ENCODE results near the gene MINK1. TPM values are rescaled to one million over a fixed set of nuclear protein-coding genes. Genes with fewer than 3 reads are reported as not detected.

The MINK1 gene
- total and polyA plus RNA-seq, 2 of the 8 experiments (the other 6 are each of a cell fraction or from before 2014, with no cell fraction given): 26.9 to 77.7 TPM

DNA sequence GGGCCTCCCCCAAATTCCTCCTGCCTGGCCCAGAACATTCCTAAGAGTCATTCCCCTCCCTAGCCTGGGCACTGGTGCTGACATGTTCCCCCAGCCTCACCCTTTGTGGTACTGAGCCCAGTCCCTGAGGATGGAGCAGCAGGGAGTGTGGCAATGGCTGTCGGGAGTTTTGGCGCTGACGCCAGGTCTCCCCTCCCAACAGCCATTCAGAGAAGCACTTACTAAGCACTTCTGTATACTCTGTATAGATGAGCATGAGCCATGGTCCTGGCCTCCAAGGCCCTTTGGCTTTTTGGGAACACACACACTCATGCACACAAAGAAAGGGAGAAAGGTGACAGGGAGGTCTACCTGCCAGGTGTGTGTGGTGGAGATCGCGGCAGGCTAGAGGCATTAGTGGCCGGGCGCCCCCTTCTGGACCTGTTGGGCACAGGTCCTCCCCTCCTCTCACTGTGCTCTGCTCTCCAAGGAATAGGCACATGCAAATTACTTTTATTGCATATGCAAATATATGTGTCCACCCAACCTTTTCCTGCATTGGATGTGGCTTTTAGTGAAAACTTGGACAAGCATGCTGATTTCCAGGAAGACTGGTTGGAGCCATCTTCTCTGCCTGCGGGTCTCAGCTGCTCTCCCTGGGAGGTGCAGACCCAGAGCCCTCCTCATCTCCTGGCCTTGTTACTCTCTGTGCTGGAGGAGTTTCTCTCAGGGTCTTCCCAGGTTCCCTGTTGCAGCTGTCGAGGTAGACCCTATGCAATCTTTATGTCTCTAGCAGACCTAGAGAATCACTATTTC is 48.8 kb downstream of the MINK1 start:
- H2AFZ ChIP-seq (ENCODE audit: low read length): no peak overlapping the region
- no peaks in the 10 kb centered on the region for H3K79me2 ChIP-seq (ENCODE audit: control insufficient read depth in 1 of 2, insufficient read depth in 2 of 2, low read length in 2 of 2)
- no peak overlapping the region for H3K23ac ChIP-seq (ENCODE audit: insufficient read length)
- no peaks in the 10 kb centered on the region; the same call in 1 of the 2 replicates for H3K79me1 ChIP-seq (ENCODE audit: low read depth, low read length)
- H4K8ac ChIP-seq (ENCODE audit: extremely low read depth, insufficient read depth, low read length): no peak overlapping the region
- H3K9ac ChIP-seq (replicated peaks in 1 of 4; ENCODE audit: extremely low read depth in 1 of 4, low read depth in 3 of 4, low read length in 3 of 4): no peak overlapping the region
- H3K56ac ChIP-seq (replicated peaks; ENCODE audit: insufficient read length, low read depth, low read length): no peak overlapping the region
- H3K4me2 ChIP-seq (ENCODE audit: insufficient read depth in 1 of 2, low read depth in 2 of 2, low read length in 2 of 2): no peak overlapping the region
- H3K23me2 ChIP-seq (ENCODE audit: low read depth, low read length): no peaks in the 10 kb centered on the region
- H2BK12ac ChIP-seq (ENCODE audit: low read depth, low read length): no peak overlapping the region
- H2BK5ac ChIP-seq (ENCODE audit: low read depth, low read length): peak overlapping the region; percentile 32; the same call in 1 of the 2 replicates
- peaks cover 3 to 23% (median 16%) of the 10 kb centered on the region in 4 experiments; a peak in 6 of 8 replicates for H3K36me3 ChIP-seq (ENCODE audit: control insufficient read depth in 2 of 4, insufficient read depth in 4 of 4, low read length in 3 of 4)
- CTCF ChIA-PET (ENCODE audit: partially characterized antibody): interaction anchor here (0.7 to 6.2 kb wide), 33 partner anchors 9 to 179 kb away, joined by 3 to 55 read pairs (median 4); partner anchors contain the start of genes ARRB2, C17orf107, GLTPD2 and MED11
- no peak overlapping the region for H3K27ac ChIP-seq (ENCODE audit: low read depth, low read length)
- POLR2A ChIA-PET (ENCODE audit: partially characterized antibody): interaction anchor here (0.9 to 2.1 kb wide), 4 partner anchors 22 to 179 kb away, joined by 3 to 5 read pairs (median 3); no protein-coding TSS in a partner anchor
- 0 out of 2 replicates have a peak overlapping the region, but pooled peaks have one; percentile 25 for H2BK15ac ChIP-seq (ENCODE audit: low read length)
- FAIRE-seq (peak; percentile 80), DNase-seq (ENCODE audit: low read depth in 1 of 2, low spot score in 2 of 2) (peak in 1 of 2 experiments; percentile 89)
- 54% methylated on average over 9 of the region's 9 CpGs; no CpG with 5 or more reads in 1 of the 2 experiments for WGBS, 2 experiments (ENCODE audit: extremely low coverage in 1 of 2, insufficient coverage in 1 of 2, insufficient read length in 1 of 2, insufficient replicate concordance in 2 of 2, low coverage in 1 of 2, low lambda C conversion rate in 2 of 2, missing lambda C conversion rate in 1 of 2)
- no peaks in the 10 kb centered on the region for H3K27me3 ChIP-seq (replicated peaks in 1 of 4; ENCODE audit: control insufficient read depth in 3 of 4, extremely low read depth in 1 of 4, insufficient read depth in 3 of 4, low read length in 3 of 4)
- H2BK20ac ChIP-seq (ENCODE audit: low read length): no peak overlapping the region
- H2BK120ac ChIP-seq (replicated peaks; ENCODE audit: low read depth, low read length): no peak overlapping the region
- H4K20me1 ChIP-seq (replicated peaks in 1 of 2; ENCODE audit: control insufficient read depth in 1 of 2, insufficient read depth in 2 of 2, low read length in 2 of 2): peaks cover 0 to 2% of the 10 kb centered on the region in 2 experiments
- no peak overlapping the region; the same call in 1 of the 2 replicates for H3K18ac ChIP-seq (ENCODE audit: extremely low read depth, low read length)
- no peak overlapping the region for H3K4ac ChIP-seq (replicated peaks; ENCODE audit: insufficient read length, low read depth, low read length)
- no peak overlapping the region for H2AK5ac ChIP-seq (ENCODE audit: low read depth, low read length)
- H4K91ac ChIP-seq (replicated peaks; ENCODE audit: insufficient read length, low read length): peak overlapping the region; percentile 10
- H3K14ac ChIP-seq (ENCODE audit: insufficient read length): no peak overlapping the region
- peaks cover 0 to 4% (median 1%) of the 10 kb centered on the region in 4 experiments; a peak in 3 of 7 replicates for H3K4me1 ChIP-seq (replicated peaks in 1 of 4; ENCODE audit: control insufficient read depth in 3 of 4, insufficient read depth in 4 of 4, low read length in 3 of 4)
- H3K9me3 ChIP-seq (ENCODE audit: insufficient read depth in 2 of 2, low read depth in 1 of 2, low read length in 1 of 2): no peaks in the 10 kb centered on the region
- no peak overlapping the region for H3K4me3 ChIP-seq (ENCODE audit: extremely low read depth in 1 of 4, insufficient read depth in 2 of 4, low read depth in 3 of 4, low read length in 4 of 4)
- no peak overlapping the region for H4K5ac ChIP-seq (ENCODE audit: insufficient read length, low read depth, low read length)
